ENCODE measurements around the gene EXTL1.

The EXTL1 gene

DNA sequence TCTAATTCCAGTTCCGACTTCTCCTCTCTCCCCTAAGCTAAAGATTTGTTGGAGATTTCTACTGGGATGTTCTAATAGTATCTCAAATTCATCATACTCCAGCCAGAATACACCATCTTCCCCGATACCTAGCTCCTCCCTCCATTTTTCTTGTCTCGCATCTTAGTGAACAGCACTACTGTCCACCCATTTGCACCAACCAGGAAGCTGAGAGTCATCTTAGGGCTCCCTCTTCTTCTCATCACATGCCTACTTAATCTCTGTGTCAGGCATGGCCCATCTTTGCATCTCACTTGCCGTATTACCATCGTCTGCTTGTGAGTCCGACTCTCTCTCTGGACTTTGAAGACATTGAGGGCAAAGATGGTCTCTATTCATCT is 49.4 kb downstream of the EXTL1 start:
- no peak for DNase-seq (ENCODE audit: low read depth)

GRCh38 chr1:26072305-26072704 is 50.7 kb downstream of the EXTL1 start:
- DNase-seq (ENCODE audit: low read depth) = no peak

DNA sequence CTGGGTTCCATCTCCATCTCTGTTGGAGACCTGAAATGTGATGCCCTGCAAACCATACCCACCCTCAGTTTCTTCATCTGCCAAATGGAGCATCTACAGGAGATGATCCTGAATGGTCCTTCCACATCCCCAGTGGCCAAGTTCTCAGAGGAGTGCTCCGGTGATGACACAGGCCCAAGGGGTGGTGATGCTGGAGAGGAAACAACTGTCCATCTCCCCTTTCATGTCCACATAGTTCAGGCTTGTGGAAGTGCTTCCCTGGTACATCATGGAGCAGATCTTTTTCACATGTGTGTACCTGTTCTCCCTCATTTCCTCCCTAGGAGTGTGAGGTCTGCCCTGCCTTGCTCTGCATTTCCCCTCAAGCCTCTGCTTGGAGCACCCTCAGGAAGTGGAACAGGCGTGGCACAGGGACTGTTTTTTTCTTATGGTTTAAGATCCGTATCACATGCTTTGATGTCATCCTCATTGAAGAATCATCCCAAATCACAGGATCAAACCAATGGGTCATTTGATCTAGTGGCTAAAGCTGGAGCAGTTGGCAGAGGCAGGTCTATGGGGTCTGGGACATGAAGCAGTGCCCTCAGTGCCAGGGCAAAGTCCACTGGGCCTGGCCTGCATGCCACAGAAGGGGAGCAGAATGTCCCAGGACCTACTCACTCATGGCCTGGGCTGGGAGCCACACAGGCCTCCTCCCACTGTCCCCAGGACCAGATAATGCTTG is 54.0 kb downstream of the EXTL1 start:
- DNase-seq (ENCODE audit: low read depth) = no peak

DNA sequence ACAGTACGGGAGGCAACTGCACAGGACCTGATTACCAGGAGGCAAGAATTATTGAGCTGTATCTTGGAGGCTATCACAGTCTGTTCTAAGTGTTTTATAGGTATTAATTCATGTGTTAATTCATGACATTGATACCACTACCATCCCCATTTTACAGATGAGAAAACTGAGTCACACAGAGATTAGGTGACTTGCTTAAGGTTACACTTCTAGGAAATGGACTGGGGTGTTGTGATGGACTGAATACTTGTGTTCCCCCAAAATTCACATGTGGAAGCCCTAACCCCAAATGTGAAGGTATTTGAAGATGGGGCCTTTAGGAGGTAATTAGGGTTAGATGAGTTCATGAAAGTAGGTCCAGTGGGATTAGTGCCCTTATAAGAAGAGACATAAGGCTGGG is 55.9 kb downstream of the EXTL1 start:
- DNase-seq (ENCODE audit: low read depth) = no peak

- DNase-seq (ENCODE audit: low read depth) = no peak
Measured at GRCh38 chr1:26078286-26079177, 57.0 kb downstream of the EXTL1 start.

GRCh38 chr1:26079178-26079563 is 57.6 kb downstream of the EXTL1 start:
- DNase-seq (ENCODE audit: low read depth) = no peak

DNA sequence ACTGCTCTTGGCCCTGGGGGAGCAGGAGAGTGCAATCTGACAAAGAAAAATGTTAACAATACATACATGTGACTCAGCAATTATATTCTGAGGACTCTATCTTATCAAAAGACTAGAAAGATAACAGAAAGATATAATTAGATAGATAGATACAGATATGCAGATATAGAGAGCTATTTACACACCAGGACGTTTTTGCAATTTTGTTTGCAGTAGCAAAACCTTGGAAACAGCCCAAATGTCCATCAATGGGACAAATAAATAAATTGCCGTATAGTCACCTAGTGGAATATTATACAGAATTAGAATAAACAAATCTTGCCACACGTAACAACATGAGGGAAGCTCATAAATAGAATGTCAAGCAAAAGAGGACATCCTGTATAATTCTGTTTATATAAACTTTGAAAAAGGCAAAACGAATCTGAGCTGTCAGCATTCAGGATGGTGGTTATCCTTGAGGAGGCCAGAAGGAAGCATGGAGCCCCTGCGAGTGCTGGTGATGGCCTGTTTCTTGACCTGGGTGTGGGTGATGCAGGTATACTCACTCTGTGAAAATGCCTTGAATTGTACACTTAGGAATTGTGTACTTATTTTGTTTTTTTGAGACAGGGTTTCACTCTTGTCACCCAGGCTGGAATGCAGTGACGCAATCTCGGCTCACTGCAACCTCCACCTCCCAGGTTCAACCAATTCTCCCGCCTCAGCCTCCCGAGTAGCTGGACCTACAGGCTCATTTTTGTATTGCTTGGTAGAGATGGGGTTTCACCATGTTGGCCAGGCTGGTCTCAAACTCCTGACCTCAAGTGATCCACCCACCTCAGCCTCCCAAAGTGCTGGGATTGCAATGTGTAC is 58.6 kb downstream of the EXTL1 start:
- DNase-seq (ENCODE audit: low read depth) = no peak

GRCh38 chr1:26081267-26082019 is 59.9 kb downstream of the EXTL1 start:
- no peak for DNase-seq (ENCODE audit: low read depth)

DNA sequence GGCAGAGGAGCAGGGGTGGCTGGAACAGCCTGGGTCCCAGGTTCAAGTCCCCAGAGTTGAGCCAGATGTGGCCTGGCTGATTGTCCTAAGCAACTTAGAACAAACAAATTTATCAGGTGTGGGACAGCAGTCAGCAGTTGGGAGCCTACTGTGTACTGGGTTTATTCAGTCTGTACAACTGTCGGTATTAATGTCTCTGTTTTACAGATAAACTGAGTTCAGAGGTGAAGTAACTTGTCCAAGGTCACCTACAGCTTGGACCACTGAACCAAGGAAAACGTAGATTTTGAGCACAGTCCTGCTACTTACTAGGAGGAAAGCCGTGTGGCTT is 60.4 kb downstream of the EXTL1 start:
- no peak for DNase-seq (ENCODE audit: low read depth)

- peak; percentile 47 for DNase-seq (ENCODE audit: low read depth)
Measured at GRCh38 chr1:26083208-26083607, 61.6 kb downstream of the EXTL1 start.

DNA sequence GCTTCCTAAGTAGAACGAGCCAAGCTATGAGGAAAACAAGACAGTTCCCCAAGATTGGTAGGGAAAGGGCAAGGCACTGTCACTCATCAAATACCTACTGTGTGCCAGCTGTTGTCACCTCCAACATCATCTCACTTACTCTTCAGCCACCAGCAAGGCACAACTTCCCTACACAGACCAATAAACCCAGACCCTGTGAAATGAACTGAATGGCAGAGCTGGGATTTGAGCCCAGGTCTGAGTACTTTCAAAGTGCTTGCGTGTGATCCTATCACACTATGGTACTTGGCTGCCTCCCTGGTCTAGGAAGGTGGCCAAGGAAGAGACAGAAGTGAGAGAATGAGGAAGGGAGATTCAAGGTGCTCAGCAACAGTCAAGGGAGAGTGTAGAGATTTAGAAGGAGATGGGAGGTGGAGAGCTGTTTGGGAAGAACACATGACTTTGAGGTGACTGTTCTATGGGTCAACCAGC is 62.6 kb downstream of the EXTL1 start:
- DNase-seq (ENCODE audit: low read depth) = no peak

GRCh38 chr1:26084844-26085243 is 63.3 kb downstream of the EXTL1 start:
- no peak for DNase-seq (ENCODE audit: low read depth)
